ENCODE data around the gene LATS1. TPM values are rescaled to one million over a fixed set of nuclear protein-coding genes. Genes with fewer than 3 reads are reported as not detected.

The LATS1 gene
- total RNA-seq, 2 donors from 2014 or later = 12.7 to 15.5 TPM

- TF ChIP-seq POLR2A (IDR thresholded peaks at IDR 0.05) = peak; percentile 78 to 91 (median 91)
- TF ChIP-seq CTCF (IDR thresholded peaks at IDR 0.05) = peak in 3 of 7 experiments; percentile 8 to 29 (median 26)
These were observed 69.5 kb downstream of the LATS1 start, which contains the start of gene KATNA1 for GRCh38 chr6:149648148-149649145. Gene KATNA1 (minus strand): TSS chr6:149648714. CDS start chr6:149638547, 10,167 bp downstream.

GRCh38 chr6:149646599-149646998 is 71.3 kb downstream of the LATS1 start:
- no peak for ATAC-seq
- no peak for TF ChIP-seq CTCF (IDR thresholded peaks at IDR 0.05)
- no peak for TF ChIP-seq POLR2A (IDR thresholded peaks at IDR 0.05)
- intact Hi-C loops (cut with DNase I) = no loop called here
- H3K9me3 ChIP-seq = no peaks in the 10 kb centered on the region
- no peak overlapping the region for H3K27ac ChIP-seq
- DNase-seq = no peak
- no peaks in the 10 kb centered on the region for H3K27me3 ChIP-seq
- WGBS, 2 donors = 21 to 23% methylated on average over 3 of the region's 3 CpGs
- no peaks in the 10 kb centered on the region for H3K36me3 ChIP-seq (replicated peaks in 1 of 2; ENCODE audit: insufficient read depth in 1 of 2, low read depth in 2 of 2)
- H3K4me3 ChIP-seq = no peak overlapping the region
- H3K4me1 ChIP-seq = peaks cover 9% of the 10 kb centered on the region

More at GRCh38 chr6:149648148-149649145, 69.5 kb downstream of the LATS1 start, which contains the start of gene KATNA1:
- 0% methylated on average over 27 to 48 of the region's 69 CpGs for WGBS, 2 donors
- no peaks in the 10 kb centered on the region for H3K27me3 ChIP-seq
- H3K36me3 ChIP-seq (replicated peaks in 1 of 2; ENCODE audit: insufficient read depth in 1 of 2, low read depth in 2 of 2) = no peaks in the 10 kb centered on the region
- peaks cover 9% of the 10 kb centered on the region for H3K4me1 ChIP-seq
- intact Hi-C loops (cut with DNase I) = no loop called here
- ATAC-seq = peak; percentile 97
- H3K4me3 ChIP-seq = peak within 1 kb of the TSS; percentile 46 to 90
- H3K9me3 ChIP-seq = no peaks in the 10 kb centered on the region
- H3K27ac ChIP-seq = peak within 1 kb of the TSS; percentile 75 to 95 (median 88)
- peak; percentile 90 to 92 (median 91) for DNase-seq

GRCh38 chr6:149642829-149643580 is 74.9 kb downstream of the LATS1 start:
- no peak overlapping the region for H3K4me3 ChIP-seq
- TF ChIP-seq CTCF (IDR thresholded peaks at IDR 0.05) (no peak), POLR2A (IDR thresholded peaks at IDR 0.05) (no peak)
- no peaks in the 10 kb centered on the region for H3K27me3 ChIP-seq
- no peaks in the 10 kb centered on the region for H3K36me3 ChIP-seq (replicated peaks in 1 of 2; ENCODE audit: insufficient read depth in 1 of 2, low read depth in 2 of 2)
- 67 to 86% methylated on average over 1 of the region's 1 CpG for WGBS, 2 donors
- ATAC-seq (no peak), DNase-seq (no peak)
- intact Hi-C loops (cut with DNase I) = no loop called here
- H3K27ac ChIP-seq = no peak overlapping the region
- H3K9me3 ChIP-seq = no peaks in the 10 kb centered on the region
- H3K4me1 ChIP-seq = peaks cover 5% of the 10 kb centered on the region

GRCh38 chr6:149636124-149636523 is 81.8 kb downstream of the LATS1 start:
- no peaks in the 10 kb centered on the region for H3K27me3 ChIP-seq
- H3K9me3 ChIP-seq = no peaks in the 10 kb centered on the region
- intact Hi-C loops (cut with DNase I) = no loop called here
- H3K4me1 ChIP-seq = peaks cover 4% of the 10 kb centered on the region
- TF ChIP-seq POLR2A (IDR thresholded peaks at IDR 0.05) (no peak), CTCF (IDR thresholded peaks at IDR 0.05) (no peak)
- no peak for ATAC-seq
- H3K27ac ChIP-seq = no peak overlapping the region
- H3K36me3 ChIP-seq (replicated peaks in 1 of 2; ENCODE audit: insufficient read depth in 1 of 2, low read depth in 2 of 2) = no peaks in the 10 kb centered on the region
- no peak overlapping the region for H3K4me3 ChIP-seq
- DNase-seq = no peak
- WGBS, 2 donors = 72 to 74% methylated on average over 2 of the region's 2 CpGs

All from body of pancreas (tissue), 4 donors.